Measurements from ENCODE around the gene CACNA1E. TPM values are rescaled to one million over a fixed set of nuclear protein-coding genes. Genes with fewer than 3 reads are reported as not detected.
"Not testable (repeated sequence)": the region's sequence is repeated elsewhere in the genome, so short reads cannot be mapped to it uniquely, and the experiment has no call there.

CACNA1E gene
- total RNA-seq, 2 donors from 2014 or later = 1.7 to 2.2 TPM

GRCh38 chr1:181846681-181847080 lies 363.4 kb downstream of the CACNA1E start:
- H3K27me3 ChIP-seq = no peaks in the 10 kb centered on the region
- H3K36me3 ChIP-seq = no peaks in the 10 kb centered on the region
- DNase-seq (ENCODE audit: low spot score) = no peak
- H3K4me1 ChIP-seq = no peaks in the 10 kb centered on the region
- H3K27ac ChIP-seq = no peak overlapping the region
- H3K9me3 ChIP-seq = no peaks in the 10 kb centered on the region
- no peak for TF ChIP-seq CTCF (IDR thresholded peaks at IDR 0.05)
- H3K4me3 ChIP-seq = no peak overlapping the region

GRCh38 chr1:181849071-181849470 lies 365.8 kb downstream of the CACNA1E start:
- no peaks in the 10 kb centered on the region for H3K36me3 ChIP-seq
- H3K4me3 ChIP-seq = no peak overlapping the region
- TF ChIP-seq CTCF (IDR thresholded peaks at IDR 0.05) = no peak
- peaks cover 0 to 10% of the 10 kb centered on the region in 2 donors for H3K9me3 ChIP-seq
- DNase-seq (ENCODE audit: low spot score) = no peak
- H3K27ac ChIP-seq = no peak overlapping the region
- no peaks in the 10 kb centered on the region for H3K4me1 ChIP-seq
- H3K27me3 ChIP-seq = no peaks in the 10 kb centered on the region

- H3K36me3 ChIP-seq; H3K27me3 ChIP-seq; DNase-seq (ENCODE audit: low spot score); H3K27ac ChIP-seq; H3K4me1 ChIP-seq; H3K4me3 ChIP-seq: not testable (repeated sequence)
- peaks cover 0 to 14% of the 10 kb centered on the region in 2 donors for H3K9me3 ChIP-seq
These were observed 370.9 kb downstream of the CACNA1E start for GRCh38 chr1:181854212-181854611.

GRCh38 chr1:181855380-181855779 lies 372.1 kb downstream of the CACNA1E start:
- Histone ChIP-seq H3K9me3 (peaks cover 0 to 14% of the 10 kb centered on the region in 2 donors), H3K27me3 (no peaks in the 10 kb centered on the region), H3K4me3 (no peak overlapping the region), H3K36me3 (no peaks in the 10 kb centered on the region), H3K27ac (no peak overlapping the region), H3K4me1 (no peaks in the 10 kb centered on the region)
- no peak for DNase-seq (ENCODE audit: low spot score)
- no peak for TF ChIP-seq CTCF (IDR thresholded peaks at IDR 0.05)

All from right atrium auricular region (tissue), 2 donors.